Right forelimb (tissue), 1 donor: ENCODE results near the gene SHROOM4.
A peak's percentile ranks its signal among the peaks of the same experiment; 100 is the strongest.

Experiments
- DNase-seq: peaks from one replicate; pipeline ENCODE4 v3.0.0-alpha.2; 2018

Gene SHROOM4

DNA sequence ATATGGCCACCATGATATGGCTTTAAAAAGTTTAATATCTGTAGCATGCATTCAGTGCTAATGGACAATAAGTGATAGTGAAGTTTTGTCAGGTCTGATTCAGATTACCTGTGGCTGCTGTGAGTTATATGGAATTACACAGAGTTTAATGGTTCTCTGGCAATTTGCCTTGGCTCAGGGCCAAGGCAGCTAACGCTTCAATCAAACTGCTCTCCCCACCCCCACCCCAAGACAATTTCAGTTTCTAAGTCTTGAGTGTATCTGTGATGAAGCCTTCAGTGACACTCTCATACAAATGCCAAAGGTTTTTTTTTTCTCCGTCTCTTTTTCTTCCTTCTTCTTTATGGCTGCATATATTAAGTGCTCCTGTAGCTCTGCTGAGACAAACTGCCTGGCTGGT, 106.6 kb downstream of the SHROOM4 start:
- no peak for DNase-seq

DNA sequence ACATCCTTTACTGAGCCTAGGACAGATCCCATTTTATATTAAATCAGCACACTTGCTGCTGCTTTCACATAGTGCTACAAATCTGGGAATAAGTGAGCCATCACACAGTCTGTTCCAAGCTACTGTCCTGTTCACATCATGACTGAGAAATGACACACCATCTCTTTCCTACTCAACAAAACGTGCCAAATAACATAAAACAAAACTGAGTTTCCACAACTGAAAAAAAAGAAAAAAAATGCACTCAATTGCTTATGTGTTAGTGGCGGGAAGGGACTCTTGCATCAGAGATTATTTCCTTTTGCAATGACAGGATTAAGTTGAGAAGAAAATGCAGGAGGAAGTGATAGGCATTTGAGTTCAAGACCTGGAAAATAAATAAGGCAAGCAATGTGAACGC, 109.0 kb downstream of the SHROOM4 start:
- no peak for DNase-seq

DNA sequence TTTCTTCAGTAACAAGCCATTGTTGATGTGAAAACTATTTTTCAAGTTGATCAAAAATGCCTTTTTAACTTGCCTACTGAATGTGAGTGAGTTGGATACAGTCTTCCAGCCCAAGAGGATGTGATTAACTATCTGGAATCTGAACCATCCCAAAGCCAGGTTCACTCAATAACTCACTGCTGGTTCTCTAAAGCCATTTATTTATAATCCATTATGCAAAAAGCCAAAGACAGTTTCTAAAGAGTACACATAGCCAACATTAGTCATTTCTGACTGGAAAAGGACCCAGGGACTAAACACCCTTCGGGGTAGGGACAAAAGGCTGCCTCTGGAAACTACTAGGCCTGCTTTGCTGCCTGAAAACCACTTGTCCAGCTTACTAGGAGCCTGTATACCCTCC, 109.6 kb downstream of the SHROOM4 start:
- DNase-seq, result no peak

- DNase-seq, result no peak
Measured at GRCh38 chrX:50700921-50701320, 113.1 kb downstream of the SHROOM4 start.

- DNase-seq, result no peak
Measured at GRCh38 chrX:50698944-50699343, 115.0 kb downstream of the SHROOM4 start.

- no peak for DNase-seq
Measured at GRCh38 chrX:50697691-50698090, 116.3 kb downstream of the SHROOM4 start.

- peak; percentile 43 for DNase-seq
Measured at GRCh38 chrX:50691820-50692219, 122.2 kb downstream of the SHROOM4 start.

GRCh38 chrX:50684871-50685270, 129.1 kb downstream of the SHROOM4 start:
- DNase-seq, result no peak

GRCh38 chrX:50680990-50681389, 133.0 kb downstream of the SHROOM4 start:
- DNase-seq, result no peak

DNA sequence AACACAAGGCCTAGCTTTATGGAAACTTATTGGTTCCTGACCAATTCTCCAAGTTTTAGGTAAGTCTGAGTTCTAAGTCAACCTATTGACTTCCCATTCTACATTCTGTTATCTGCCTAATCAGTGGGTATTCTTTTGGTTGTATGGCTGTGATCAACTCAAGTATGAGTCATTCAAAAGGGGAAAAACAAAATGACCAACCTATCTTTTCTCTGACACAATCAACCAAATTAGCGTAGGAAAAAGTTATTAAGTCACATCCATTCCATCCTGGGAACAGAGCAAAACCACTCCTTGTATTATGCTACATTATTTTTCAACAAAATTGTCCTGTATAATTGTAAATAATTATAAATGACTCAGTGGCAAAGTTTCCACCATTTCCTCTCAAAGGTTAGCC, 136.2 kb downstream of the SHROOM4 start:
- DNase-seq, result no peak

DNA sequence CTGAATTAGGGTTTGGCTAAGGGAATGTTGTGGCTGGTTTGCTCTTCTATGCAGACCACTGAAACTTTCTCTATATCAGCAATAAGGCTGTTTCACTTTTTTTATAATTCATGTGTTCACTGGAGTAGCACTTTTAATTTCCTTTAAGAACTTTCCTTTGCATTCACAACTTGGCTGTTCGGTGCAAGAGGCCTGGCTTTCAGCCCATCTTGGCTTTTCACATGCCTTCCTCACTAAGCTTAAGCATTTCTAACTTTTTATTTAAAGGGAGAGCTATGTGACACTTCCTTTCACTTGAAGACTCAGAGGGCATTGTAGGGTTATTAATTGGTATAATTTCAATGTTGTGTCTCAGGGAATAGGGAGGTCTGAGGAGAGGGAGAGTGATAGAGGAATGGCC, 142.3 kb downstream of the SHROOM4 start:
- no peak for DNase-seq

DNA sequence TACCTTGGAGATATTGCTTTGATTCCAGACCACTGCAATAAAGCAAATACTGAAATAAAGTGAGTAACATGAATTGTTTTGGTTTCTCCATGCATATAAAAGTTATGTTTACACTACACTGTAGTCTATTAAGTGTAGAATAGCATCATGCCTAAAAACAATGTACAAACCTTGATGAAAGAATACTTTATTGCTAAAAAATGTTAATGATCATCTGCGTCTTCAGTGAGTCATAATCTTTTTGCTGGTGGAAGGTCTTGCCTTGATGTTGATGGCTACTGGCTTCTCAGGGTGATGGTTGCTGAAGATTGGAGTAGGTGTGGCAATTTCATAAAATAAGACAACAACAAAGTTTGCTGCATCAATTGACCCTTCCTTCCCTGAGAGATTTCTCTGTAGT, 145.1 kb downstream of the SHROOM4 start:
- no peak for DNase-seq

DNA sequence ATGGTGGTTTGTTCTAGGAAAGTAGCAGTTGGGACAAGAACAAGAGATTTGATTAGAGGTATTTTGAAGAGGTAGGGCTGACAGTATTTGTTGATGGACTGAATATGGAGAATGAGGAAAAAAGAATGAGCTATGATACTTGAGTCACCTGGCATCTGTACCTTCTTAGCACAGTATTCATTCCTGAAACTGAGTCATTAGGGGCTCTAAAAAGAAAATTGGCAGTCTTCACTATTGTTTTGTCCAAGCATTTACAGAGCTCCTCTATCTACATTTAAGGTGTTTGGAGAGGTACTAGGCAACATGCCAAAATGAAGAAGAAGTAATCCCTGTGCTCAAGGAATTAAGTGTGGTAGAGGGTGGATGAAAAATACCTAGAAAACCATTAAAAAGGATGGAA, 165.8 kb downstream of the SHROOM4 start:
- DNase-seq, result no peak

DNA sequence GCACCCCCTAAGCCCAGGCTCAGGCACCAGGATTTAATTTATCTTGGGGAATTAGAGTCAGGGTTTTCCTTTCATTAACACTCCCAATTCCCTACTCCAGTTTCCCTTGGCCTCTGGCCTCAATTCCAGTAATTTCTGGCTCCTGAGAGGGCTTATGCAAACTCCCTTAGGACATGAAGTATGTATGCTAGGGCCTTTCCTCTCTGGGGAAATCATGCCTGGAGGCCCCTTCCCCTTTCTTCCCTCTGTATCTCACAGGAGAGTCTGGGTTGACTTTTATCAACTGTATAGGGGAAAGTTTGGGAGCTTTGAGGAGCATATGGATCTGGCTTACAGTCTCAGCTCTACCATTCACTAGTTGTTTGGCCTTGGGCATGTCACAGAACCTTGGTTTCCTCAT, 169.5 kb downstream of the SHROOM4 start:
- DNase-seq, result no peak

DNA sequence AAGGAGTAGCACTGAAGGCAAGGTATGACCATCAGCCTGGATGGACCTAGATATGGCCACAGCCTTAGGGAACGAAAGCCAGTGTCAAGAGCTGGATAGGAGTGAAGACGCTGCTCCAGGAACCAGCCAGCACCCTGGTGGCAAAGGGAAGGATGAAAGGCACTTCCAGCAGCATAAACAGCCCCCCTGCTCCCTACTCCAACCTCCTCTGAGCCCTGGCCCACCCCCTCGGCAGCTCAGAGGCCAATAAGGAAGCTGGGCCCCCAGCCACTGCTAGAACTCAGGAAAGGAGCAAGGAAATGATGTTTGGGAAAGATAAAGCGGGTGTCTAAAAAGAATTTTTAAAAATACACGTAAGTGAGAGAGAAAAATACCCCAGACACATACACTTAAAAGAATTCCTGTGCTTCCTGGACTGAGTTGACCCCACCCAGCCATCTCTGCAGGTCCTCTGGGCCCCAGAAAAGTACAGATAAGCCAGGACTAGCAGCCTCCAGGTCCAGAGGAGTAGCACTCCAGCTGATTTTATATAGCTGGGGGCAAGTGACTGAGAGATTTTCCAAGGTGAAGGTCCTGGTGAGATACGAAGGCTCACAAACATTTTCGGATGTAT, 170.4 kb downstream of the SHROOM4 start:
- no peak for DNase-seq

DNA sequence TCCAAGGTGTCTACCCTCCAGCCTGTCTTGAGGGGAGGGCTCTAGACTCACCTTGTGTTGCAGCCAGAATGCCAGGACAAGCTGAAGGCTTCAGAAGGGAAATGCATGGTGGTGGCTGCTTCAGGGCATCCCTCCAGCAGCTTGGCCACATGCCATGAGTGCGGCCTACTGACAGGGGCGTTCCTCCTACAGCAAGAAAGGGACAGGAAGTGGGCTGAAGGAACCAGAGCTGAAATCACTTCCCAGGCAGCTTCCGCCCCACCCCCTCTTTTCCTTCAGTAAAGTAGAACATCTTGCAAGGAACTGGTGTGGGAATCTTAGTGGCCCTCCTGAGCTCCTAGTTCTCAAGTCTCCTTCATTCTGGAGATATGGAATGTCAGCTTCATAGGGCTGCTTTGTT, 175.9 kb downstream of the SHROOM4 start:
- DNase-seq, result no peak

- DNase-seq, result no peak
Measured at GRCh38 chrX:50635817-50636365, 178.1 kb downstream of the SHROOM4 start.

GRCh38 chrX:50635162-50635561, 178.8 kb downstream of the SHROOM4 start:
- DNase-seq, result no peak

DNA sequence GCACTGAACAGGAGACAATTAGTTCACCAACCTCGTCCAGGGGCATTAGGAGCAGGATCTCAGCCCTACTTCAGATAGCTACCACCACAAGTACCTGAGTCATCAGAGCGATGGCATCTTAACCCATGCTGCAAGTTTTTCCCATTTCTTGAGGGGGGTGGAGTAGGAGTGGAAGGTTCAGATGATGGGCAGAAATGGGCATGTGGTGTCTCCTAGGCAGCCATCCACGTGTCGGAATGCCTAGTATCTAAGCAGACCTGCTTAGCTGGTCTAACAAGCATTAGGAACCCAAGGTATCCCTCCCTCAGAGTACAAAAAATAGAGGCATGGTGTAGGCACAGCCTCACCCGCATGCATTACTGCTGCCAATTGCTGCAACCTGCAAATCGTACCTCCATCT, 184.2 kb downstream of the SHROOM4 start:
- no peak for DNase-seq

DNA sequence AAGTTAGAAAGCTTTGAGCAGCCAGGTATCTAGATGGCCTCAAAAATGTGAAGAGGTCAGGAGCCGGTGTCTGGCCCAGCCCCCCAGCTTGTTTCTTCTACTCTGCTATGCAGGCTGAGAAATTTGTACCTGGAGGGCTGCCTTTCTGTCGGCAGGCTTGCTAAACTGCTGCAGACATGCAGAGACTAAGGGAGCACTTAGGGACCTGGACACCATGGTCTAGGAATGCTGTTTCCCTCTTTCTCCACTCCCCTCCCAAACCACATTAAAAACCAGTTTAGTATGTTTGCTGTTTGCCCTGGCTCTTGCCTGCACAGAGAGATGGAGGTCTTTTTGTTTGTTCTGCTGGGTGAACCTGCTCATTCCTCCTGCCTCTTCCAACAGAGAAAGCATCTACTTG, 186.3 kb downstream of the SHROOM4 start:
- DNase-seq, result no peak

DNA sequence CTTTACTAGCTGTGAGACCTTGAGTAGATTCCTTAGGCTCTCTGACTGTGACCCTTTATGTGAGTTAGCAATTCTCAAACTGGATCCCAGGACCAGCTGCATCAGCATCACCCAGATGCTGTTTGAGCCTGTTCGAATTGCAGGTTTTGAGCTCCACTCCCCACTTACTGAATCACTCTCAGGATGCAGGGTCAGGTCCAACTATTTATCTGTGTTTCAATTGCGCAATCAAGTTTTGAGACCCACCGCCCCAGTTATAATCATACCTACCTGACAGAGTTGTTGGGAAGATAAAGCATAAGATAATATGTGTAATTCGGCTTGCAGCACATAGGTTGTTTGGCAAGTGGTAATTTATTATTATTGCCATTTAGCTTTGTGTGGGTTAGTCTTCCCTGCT, 187.6 kb downstream of the SHROOM4 start:
- no peak for DNase-seq

GRCh38 chrX:50622751-50623150, 191.2 kb downstream of the SHROOM4 start:
- DNase-seq, result no peak

- DNase-seq, result no peak
Measured at GRCh38 chrX:50618788-50619558, 195.0 kb downstream of the SHROOM4 start.

GRCh38 chrX:50617183-50617582, 196.8 kb downstream of the SHROOM4 start:
- no peak for DNase-seq
